IPS-NIHi7 (cell line): ENCODE measurements around the gene NRBF2.
"Not testable (repeated sequence)": the region's sequence is repeated elsewhere in the genome, so short reads cannot be mapped to it uniquely, and the experiment has no call there.

Experiments
- DNase-seq: peaks from one replicate; pipeline ENCODE4 v3.0.0; 2012; ENCODE audit warnings: mixed read lengths; ENCODE audit errors: extremely low spot score

The NRBF2 gene

DNA sequence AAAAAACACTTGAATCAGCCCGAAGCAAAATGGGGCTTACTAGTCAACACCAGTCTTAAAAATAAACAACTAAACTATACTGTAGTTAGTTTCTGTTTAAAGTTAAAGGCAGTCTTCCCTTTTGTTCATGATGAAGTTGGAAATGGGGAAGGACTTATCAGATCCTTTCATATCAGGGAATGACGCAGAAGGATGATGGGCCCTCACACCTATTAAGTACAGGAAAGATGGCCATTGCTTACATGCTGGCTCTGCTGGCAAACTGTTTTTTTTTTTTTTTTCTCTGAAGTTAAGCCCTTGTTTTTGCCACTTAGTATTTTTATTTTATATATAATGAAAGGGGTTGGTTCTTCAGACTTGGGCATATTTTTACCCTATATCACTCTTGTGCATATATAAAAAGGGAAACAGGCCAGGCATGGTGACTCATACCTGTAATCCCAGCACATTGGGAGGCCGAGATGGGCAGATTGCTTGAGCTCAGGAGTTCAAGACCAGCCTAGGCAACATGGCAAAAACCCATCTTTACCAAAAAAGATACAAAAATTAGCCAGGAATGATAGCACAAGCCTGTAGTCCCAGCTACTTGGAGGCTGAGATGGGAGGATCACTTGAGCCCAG lies 16.6 kb upstream of the NRBF2 start:
- DNase-seq = no peak

DNA sequence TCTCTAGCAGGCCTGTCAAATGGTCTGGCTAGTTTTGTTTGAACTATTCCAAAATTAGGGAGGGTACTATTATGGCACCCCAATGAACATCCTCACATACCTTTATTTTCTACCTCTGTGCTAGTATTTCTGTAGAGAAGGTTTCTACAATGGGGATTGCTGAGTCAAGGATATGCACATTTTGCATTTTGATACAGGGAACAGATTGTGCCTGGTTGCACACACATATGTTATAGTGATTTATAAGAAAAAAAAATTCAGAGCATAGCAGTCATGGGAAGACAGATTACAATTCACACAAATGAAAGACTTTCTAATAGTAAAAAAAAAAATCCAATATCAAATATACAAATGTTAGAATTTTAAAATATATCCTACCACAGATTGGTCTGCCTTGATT lies 14.1 kb upstream of the NRBF2 start:
- no peak for DNase-seq

DNA sequence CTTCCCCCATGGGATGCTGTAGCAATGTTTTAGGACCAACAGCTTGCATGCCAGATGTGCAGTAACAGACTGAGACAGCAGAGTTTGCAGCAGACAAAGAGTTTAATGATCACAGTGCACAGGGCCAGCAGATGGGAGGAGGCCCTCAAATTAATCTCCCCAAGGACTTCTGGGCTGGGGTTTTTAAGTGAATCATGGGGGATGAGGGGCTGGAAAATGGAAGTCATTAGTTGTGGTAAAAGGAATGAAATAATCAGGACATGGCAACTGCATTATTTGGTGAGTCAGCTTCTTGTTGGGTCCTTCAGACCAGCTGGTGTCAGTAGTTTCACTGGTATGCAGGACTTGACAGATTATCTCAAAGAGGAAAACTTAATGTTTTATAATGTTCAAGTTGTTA lies 12.6 kb upstream of the NRBF2 start:
- DNase-seq = no peak

DNA sequence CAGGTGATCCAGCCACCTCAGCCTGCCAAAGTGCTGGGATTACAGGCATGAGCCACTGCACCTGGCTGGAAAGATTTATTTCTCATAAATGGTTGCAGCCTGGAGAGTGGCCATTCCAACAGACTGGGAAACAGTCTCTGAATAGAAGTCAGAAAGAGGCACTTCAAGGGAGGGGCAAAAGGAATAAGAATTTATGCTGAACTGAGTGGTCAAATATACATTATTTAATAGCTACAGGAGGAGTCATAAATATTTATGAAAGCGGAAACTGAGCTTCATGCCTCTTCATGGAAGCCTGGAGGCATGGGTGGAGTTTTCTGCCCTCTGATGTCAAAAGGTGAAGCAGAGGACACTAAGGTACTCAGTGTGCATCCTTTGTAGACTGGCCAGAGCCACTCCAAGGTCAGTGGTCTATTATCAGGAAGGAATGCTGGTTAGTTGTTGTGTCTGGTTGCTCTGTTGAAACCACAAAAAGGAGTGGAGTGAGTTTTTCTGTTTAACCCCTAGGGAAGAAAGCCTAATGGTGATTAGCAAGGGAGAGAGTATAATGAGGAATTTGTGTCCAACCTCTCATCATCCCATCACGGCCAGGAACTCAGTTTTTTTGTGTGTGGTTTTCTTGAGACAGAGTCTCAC lies 9.3 kb upstream of the NRBF2 start:
- DNase-seq = no peak

DNA sequence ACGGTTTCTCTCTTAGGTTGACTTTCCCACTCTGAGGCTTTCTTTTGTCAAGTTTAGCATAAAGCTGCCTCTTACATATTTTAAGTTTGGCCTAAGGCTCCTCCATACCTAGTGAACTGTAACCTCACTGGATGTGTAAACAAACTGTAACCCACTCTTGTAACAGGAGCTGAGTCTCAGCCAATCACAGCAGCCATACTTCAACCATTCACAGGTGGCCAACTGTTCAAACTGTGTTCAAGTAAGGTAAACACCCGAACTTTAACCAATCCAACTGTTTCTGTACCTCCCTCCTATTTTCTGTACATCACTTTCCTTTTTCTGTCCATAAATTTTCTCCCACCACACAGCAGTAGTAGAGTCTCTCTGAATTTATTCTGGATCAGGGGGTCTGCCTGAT lies 7.7 kb upstream of the NRBF2 start:
- DNase-seq = no peak

DNA sequence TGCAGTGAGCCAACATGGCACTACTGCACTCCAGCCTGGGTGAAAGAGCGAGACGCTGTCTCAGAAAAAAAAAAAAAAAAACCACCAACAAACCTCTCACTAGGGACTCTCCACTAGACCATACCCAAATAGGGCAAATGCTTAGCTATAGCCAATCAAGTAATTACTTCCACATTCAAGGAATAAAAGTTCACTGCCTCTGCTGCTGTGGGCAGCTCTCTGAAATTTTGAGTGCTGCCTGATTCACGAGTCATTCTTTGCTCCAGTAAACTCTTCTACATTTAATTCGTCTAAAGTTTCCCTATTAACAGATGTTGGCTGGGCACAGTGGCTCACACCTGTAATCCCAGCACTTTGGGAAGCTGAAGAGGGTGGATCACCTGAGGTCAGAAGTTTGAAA lies 4.7 kb upstream of the NRBF2 start:
- no peak for DNase-seq

DNA sequence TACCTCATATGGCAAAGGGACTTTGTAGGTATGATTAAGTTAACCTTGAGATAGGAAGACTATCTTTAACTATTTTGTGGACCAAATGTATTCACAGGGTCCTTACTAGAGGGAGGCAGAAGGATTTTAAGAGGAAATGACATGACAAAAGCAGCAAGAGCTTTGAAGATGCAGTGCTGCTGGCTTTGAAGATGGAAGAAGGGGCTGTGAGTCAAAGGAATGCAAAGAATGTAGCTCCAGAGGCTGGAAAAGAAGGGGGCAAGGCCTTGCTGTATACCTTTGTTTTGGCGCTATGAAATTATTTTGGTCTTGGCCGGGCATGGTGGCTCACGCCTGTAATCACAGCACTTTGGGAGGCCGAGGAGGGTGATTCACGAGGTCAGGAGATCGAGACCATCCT lies 3.2 kb upstream of the NRBF2 start:
- peak; percentile 29 for DNase-seq

DNA sequence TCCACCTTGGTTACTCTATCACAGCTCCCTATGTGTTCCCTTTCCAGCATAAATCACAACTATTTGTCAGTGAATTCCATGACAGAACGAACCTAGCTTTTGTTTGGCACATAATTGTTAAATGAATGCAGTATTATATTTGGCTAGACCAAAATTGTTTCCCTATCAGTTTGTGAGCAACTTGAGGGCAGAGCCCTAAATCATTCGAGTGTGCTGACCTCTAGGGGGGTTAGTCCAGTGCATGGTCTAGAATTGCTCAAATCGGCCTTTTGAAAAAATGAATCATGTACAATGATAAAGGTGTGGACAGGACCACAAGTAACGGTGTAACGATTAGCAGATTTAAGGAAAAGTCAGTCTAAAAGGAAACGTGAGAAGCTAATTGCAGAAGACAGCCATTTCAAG lies 475 bp upstream of the NRBF2 start:
- DNase-seq = no peak

DNA sequence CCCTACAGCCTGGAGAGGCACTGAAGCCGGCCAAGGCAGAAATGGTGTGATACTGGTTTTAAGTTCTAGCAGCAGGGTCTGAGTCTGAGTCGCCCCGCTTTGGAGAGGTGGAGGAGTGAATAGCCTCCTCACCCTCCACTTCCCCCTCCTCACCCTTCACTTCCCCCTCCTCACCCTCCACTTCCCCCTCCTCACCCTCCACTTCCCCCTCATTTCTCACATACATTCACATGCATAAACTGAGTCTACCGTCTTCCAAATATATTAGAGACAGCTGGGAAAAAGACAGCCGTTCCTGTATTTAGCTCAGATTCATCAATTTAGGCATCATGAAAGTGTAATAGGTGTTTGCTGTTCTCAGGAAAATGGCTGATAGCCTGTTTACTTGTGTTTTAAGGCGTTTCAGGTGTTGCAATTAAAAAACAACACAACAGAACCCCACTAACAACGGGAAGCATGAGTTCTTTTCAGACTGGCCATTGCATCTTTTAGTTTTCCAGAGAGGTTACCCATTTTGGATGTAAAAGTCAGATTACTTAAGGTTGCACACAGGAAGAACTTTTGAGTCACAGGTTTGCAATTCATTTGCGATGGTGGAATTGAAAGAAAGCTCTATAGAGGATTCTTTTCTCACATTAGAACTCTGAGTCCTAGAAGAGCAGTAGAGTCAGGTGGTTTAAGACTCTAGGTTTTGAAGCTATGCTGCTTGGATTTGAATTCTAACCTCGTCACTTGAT lies 861 bp downstream of the NRBF2 start:
- DNase-seq = no peak

DNA sequence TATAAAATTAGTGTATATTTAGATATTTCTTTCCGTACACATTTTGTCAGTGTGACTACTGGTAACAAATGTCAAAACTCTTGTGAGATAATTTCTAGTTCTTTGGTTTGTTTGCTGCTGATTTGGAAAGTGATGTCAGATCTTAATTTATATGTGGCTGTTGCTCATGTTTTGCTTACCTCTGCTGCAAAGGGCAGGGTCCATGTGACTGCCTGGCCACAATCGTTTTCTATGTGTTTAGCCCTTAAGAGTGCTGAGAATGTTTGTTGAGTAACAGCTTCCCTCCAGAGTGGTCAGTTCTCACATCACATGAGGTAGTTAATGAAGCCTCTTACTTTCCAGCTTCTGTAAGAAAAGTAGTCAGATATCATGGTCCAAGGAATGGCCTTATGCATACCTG lies 4.2 kb downstream of the NRBF2 start:
- no peak for DNase-seq

DNA sequence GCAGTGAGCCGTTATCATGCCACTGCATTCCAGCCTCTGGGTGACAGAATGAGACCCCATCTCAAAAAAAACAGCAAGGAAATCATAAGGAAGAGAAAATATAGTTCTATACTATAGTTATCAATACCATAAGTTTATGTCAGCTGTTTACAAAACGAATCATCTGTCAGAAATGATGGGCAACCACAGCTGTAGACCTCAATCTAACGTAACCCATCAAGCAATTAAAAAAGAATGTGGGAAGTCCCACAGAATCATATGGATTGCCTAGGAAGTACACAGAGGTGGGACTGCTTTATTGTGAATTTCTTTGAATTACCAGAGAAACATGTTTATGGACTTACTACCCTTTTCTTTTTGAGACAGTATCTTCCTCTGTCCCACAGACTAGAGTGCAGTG lies 6.9 kb downstream of the NRBF2 start:
- DNase-seq = no peak

DNA sequence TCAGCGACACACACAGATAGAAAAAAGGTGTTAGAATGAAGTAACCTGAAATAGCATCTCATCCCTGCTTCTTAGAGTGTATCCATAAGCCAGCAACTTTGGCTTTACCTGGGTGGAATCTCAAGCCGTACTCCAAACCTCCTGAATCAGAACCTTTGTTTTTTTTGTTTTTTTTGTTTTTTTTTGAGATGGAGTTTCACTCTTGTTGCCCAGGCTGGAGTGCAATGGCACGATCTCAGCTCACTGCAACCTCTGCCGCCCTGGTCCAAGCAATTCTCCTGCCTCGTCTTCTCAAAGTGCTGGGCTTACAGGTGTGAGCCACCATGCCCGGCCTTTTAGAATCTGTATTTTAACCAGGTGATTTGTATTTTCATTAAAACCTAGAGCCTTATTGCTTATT lies 9.0 kb downstream of the NRBF2 start:
- no peak for DNase-seq

DNA sequence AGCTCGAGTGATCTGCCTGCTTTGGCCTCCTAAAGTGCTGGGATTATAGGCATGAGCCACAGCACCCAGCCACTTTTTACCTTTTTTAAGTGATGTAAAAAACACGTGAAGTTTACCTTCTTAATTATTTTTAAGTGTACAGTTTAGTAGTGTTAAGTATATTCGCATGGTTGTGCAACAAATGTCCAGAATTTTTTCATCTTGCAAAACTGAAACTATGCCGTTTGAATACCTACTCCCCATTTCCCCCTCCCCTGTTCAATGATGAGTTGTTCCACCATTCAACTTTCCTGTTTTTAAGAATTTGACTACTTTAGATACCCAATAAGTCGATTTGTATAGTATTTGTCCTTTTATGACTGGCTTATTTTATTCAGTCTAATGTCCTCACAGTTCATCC lies 10.9 kb downstream of the NRBF2 start:
- no peak for DNase-seq

DNA sequence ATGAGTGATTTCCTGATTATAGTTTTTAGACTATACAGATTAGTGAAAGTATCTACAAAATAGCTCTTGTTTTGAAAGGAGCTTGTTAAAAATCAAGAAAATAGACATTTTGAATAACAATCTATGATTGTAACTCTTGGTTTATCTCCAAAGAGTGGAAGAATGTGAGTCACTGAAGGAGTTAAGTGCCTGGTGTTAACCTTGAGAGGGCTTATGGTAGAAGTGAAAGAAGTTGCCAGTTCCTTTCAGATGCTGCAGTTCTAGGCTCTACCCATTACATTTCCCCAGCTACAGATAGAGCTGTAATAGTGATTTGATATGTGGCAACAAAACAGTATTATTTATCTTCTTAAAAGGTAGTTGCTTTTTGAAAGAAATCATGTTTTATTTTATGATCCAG lies 12.7 kb downstream of the NRBF2 start:
- no peak for DNase-seq

DNA sequence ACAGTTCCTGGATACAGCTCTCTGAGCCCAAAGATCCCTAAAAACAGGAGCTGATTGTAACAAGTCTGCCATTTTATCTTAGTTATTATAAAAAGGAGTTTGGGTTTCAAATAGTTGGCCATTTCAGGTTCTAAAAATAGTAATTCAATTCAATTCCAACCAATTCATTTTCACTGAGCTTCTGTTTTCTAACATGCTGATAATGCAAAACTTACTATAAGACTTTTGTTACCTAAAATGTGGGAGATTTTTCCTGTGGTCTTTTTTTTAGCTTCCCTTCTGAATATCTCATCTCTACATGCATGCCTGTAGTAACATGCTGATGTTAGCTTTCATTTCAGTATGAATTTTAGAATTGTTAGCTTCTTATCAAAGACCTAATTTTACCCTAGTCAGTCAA lies 13.4 kb downstream of the NRBF2 start:
- DNase-seq = no peak

DNA sequence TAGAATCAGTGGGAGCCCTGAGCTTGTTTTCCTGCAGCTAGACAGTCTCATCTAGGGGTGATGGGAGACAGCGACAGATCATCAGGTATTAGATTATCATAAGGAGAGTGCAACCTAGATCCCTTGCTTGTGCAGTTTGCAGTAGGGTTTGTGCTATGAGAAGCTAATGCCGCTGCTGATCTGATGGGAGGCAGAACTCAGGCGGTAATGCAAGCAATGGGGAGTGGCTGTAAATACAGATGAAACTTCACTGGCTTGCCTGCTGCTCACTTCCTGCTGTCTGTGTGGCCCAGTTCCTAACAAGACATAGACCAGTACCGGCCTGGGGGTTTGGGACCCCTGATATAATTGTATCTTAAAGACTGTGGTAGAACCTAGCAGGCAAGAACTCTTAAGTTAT lies 17.6 kb downstream of the NRBF2 start:
- DNase-seq = no peak

DNA sequence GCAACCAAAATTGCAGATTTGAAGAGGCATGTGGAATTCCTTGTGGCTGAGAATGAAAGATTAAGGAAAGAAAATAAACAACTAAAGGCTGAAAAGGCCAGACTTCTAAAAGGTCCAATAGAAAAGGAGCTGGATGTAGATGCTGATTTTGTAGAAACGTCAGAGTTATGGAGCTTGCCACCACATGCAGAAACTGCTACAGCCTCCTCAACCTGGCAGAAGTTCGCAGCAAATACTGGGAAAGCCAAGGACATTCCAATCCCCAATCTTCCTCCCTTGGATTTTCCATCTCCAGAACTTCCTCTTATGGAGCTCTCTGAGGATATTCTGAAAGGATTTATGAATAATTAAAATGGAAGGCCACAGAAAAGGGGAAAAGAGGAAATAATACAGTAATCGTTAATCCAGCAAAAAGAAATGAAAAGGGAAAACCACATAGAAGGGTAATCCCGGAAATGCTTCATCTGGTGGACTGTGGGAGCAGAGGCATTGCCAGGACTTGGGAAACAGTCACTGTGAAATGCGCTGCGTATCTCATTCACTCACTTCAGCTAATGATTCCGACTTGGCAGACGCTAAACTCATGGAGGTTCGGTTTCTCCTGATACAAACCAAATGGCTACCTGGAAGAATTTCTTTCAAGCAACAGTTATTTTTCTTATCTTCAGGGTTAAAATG lies 20.9 kb downstream of the NRBF2 start:
- not testable (repeated sequence) for DNase-seq

DNA sequence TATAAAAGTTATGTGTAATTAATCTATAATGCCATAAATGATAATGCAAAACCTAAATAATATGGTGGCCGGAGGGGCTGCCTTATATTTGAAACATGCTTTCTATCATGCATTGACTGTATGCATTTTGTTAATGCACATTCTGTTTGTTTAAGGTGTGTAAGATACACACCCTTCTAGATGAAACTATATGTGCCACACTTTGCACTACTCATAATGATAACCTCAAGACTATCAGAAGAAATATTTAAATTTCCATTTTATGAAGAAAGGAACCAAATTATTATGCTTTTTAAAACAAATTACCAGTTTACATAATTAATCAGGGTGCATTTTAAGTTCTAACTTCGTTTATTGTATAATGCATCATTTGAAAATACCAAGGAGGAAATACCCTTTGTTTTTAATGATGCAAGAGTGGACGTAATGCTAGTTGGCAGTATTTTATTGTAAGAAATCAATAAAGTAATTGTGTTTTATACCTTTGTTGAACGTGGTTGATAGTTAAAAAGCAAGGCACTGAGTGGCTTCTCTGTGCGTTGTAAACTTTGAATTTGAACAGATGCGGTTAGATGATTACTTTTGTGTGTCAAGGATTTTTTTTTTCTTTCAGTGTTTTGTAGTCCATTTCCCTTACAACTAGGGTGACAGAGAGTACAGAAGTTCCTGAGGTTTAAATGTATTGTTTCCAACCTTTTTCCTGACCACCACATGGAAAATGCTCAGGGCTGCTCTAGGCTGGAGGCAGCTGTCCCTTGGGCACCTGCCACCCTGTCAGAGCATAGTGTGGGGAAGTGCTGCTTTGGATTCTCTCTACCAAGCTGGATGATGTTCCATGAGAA lies 21.6 kb downstream of the NRBF2 start:
- DNase-seq = no peak

DNA sequence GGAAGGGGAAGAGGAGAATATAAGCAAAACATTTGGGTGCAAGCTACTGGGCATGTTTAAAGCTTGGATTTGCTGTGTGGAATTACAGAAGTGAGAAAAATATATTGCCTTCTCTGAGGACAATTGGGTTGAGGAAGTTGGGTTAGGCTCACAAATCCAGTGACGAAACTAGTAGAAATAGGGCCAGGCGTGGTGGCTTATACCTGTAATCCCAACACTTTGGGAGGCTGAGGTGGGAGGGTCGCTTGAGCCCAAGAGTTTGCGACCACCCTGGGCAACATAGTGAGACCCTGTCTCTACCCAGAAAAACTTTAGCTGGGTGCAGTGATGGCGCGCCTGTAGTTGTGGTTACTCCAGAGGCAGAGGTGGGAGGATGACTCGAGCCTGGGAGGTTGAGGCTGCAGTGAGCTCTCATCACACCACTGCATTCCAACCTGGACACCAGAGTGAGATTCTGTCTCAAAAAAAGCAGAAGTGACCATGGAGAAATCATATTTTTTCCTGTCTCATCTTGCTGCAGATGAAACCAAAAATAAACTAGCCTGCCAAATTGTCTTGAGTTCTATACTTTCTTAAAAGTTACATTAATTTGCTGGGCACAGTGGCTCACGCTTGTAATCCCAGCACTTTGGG lies 22.4 kb downstream of the NRBF2 start:
- no peak for DNase-seq

DNA sequence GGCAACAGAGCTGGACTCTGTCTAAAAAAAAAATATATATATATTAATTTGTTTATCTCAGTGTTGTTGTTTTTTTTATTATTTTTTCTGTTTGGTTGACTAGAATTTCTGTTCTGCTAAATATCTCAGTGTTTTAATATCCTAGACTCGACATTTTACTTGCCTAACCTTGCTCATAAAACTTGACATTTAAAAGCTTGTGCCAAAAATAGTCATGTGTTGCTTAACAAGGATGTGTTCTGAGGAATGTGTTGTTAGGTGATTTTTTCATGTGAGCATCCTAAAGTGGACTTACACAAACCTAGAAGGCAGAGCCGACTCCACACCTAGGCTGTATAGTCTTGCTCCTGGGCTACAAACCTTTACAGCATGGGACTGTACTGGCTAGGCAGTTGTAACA lies 23.1 kb downstream of the NRBF2 start:
- no peak for DNase-seq

DNA sequence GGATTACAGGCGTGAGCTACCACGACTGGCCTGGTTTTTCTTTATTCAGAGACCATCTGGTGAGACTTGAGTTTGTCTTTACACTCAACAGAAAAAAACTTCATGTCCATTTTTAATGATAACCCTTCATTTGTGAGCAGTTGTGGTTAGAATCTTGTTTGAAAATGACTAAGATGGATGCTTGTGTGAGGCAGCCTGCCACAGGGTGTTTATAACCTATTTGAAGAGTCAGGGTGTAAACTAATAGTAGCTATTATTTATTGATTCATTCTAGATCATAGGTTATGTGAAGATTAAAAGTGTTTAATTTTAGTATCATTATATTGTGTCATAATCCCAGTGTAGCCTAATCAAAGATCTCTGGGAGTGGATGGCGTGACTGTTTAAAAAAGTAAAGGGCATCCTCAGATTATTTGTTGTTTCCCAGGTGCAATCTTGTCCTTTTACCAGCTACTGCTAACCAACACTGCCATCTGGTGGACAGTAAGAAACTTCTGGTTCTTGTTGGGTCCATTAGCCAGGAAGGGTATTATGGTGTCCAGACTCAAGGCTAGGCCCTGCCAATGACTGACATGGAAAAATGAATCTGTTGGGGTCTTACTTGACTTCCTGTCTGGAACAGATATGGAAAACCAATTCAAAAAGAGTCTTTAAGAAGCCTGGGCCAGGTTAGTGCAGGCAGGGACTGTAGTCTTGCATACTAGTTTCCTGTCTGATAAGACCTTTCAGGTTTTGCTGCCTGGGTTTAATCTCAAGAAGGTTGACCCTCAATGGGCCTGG lies 24.9 kb downstream of the NRBF2 start:
- peak; percentile 76 for DNase-seq
